Mononuclear cell (primary cell): Measurements from ENCODE around the gene ERMP1. TPM values are rescaled to one million over a fixed set of nuclear protein-coding genes. Genes with fewer than 3 reads are reported as not detected.
"Not testable (repeated sequence)": the region's sequence is repeated elsewhere in the genome, so short reads cannot be mapped to it uniquely, and the experiment has no call there.

ENCODE experiments used
- H3K27me3 ChIP-seq: 2 replicates; pipeline ENCODE4 v1.6.0; 2011; ENCODE audit warnings: low read length, control low read depth; ENCODE audit not compliant: insufficient read depth
- H3K4me1 ChIP-seq: 2 replicates; pipeline ENCODE4 v1.5.1; 2011; ENCODE audit warnings: mild to moderate bottlenecking, low read length, control low read depth; ENCODE audit not compliant: insufficient read depth
- H3K4me3 ChIP-seq: 2 replicates; pipeline ENCODE4 v1.5.1; 2011; ENCODE audit warnings: mild to moderate bottlenecking, low read length, moderate library complexity
- H3K9me3 ChIP-seq: 2 replicates; pipeline ENCODE4 v1.5.1; 2011; ENCODE audit warnings: low read depth, mild to moderate bottlenecking, control low read depth, low read length
- total RNA-seq: library from RNA; depleted of rRNA; stranded (reverse); fragments of >200 nt; gene quantifications from one replicate; pipeline ENCODE4 v1.2.3, GENCODE V29; 2012

ERMP1 gene
- total RNA-seq, 1 donor, result 6.5 TPM

DNA sequence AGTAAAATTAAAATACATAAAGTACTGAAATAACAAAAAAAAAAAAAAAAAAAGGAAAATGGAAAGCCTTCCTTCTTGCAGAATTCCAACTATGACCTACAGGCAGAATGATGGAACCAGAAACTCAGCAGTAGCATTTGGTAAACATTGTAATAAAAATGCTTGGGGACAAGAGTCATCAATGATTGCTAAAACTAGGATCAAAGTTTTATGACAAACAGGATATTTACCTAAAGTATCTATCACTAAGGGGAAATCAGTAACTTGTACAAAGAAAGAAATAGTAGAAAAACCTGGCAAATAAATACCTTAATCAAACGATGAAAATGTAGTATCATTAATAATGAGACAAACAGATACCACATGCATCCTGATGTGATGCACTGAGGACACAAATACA lies 17.5 kb downstream of the ERMP1 start:
- H3K27me3 ChIP-seq, result no peaks in the 10 kb centered on the region
- no peaks in the 10 kb centered on the region for H3K4me1 ChIP-seq
- no peaks in the 10 kb centered on the region for H3K9me3 ChIP-seq
- no peak overlapping the region for H3K4me3 ChIP-seq

- Histone ChIP-seq H3K4me1 (no peaks in the 10 kb centered on the region), H3K27me3 (no peaks in the 10 kb centered on the region), H3K4me3 (no peak overlapping the region), H3K9me3 (no peaks in the 10 kb centered on the region)
These were observed 19.1 kb downstream of the ERMP1 start for GRCh38 chr9:5813824-5814223.

DNA sequence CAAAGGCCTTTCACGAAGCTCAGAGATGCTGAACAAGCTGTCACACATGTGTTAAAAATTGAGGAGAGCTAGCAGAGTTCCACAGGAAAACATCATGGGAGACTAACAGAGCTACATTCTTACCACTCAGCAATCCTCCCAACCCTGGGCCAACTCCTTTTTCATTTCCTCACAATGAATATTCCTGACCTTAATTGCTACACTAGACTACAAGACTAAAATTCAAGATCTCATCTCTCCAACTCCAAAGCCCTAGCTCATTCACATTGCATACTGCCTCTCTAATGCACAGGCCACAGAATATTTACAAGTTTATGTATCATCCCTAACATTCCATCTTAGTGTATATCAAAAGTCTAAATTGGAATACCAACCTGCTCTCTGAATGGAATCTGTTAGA lies 21.2 kb downstream of the ERMP1 start:
- H3K4me3 ChIP-seq, result no peak overlapping the region

GRCh38 chr9:5805478-5805877 lies 27.4 kb downstream of the ERMP1 start:
- H3K27me3 ChIP-seq, result no peaks in the 10 kb centered on the region
- no peaks in the 10 kb centered on the region for H3K4me1 ChIP-seq
- no peaks in the 10 kb centered on the region for H3K9me3 ChIP-seq
- H3K4me3 ChIP-seq, result no peak overlapping the region

More for the DNA sequence above, 21.2 kb downstream of the ERMP1 start:
- H3K9me3 ChIP-seq, result no peaks in the 10 kb centered on the region
- H3K4me1 ChIP-seq, result no peaks in the 10 kb centered on the region
- H3K27me3 ChIP-seq, result no peaks in the 10 kb centered on the region

- Histone ChIP-seq H3K9me3 (no peaks in the 10 kb centered on the region), H3K4me1 (no peaks in the 10 kb centered on the region), H3K27me3 (no peaks in the 10 kb centered on the region), H3K4me3 (no peak overlapping the region)
These were observed 31.2 kb downstream of the ERMP1 start for GRCh38 chr9:5801739-5802113.

DNA sequence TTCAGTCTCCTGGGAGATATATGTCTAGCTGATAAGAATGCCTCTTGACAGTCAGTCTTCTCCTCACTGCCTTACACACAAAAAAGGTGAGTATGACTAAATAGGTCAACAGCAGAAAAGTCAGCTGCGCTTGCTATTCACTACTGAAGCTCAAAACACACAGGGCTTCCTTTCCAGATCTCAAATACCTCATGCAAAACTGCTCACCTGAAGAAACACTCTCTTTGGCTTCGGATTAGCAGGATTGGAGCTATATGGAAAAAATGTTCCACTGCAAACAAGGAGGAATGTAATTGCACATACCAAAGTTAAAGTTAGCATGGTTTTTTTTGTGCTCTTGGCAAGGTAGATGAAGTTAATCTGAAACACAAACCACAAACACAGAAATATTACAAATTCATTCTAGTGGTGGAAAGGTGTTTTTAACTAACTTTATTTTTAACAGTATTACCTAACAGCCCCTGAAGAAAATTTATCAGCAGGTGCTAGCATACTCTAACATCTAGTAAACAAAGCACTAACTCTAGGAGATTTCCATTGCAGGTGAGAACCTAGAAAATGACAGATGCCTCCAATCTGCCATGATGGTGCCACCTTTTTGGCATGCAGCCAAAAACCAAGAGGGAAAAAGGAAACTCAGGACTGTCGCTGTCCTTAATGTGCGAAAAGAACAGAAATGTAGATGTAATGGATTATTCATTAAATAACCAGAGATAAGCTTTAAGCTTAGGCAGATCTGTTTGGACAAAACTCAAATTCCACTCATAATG lies 31.8 kb downstream of the ERMP1 start:
- H3K9me3 ChIP-seq, result no peaks in the 10 kb centered on the region
- H3K4me3 ChIP-seq, result no peak overlapping the region
- no peaks in the 10 kb centered on the region for H3K27me3 ChIP-seq
- H3K4me1 ChIP-seq, result no peaks in the 10 kb centered on the region

DNA sequence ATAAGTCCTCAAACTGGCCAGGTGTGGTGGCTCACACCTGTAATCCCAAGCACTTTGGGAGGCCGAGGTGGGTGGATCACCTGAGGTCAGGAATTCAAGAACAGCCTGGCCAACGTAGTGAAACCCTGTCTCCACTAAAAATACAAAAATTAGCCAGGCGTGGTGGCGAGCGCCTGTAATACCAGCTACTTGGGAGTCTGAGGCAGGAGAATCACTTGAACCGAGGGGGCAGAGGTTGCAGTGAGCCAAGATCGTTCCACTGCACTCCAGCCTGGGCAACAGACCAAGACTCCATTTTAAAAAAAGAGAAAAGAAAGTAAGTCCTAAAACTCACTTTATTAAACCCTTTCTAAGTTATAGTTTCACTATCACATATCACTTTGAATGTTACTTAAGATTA lies 32.5 kb downstream of the ERMP1 start:
- not testable (repeated sequence) for H3K9me3 ChIP-seq, H3K4me1 ChIP-seq, H3K27me3 ChIP-seq, H3K4me3 ChIP-seq

GRCh38 chr9:5799314-5799713 lies 33.6 kb downstream of the ERMP1 start:
- Histone ChIP-seq H3K4me1 (no peaks in the 10 kb centered on the region), H3K27me3 (no peaks in the 10 kb centered on the region), H3K9me3 (no peaks in the 10 kb centered on the region), H3K4me3 (no peak overlapping the region)

DNA sequence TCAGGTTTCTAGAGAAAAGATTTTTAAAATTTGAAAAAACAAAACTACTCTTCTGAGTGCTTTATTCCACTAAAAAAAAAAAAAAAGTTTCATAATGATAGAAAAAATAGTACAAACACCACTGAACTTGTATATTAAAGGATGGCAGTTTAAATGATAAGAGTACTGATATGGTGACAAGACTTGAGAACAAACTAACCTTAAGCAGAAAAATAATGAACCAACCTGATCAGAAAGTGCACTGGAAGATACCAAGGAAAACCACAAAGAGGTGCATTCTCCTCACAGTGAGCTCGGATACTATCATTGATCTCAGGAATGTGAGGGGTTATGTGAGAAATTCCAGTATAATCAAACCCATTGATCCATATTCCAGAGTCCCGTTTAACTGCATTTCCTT lies 34.3 kb downstream of the ERMP1 start:
- H3K27me3 ChIP-seq, result no peaks in the 10 kb centered on the region
- no peaks in the 10 kb centered on the region for H3K4me1 ChIP-seq
- no peak overlapping the region for H3K4me3 ChIP-seq

GRCh38 chr9:5796298-5796697 lies 36.6 kb downstream of the ERMP1 start:
- Histone ChIP-seq H3K4me3 (no peak overlapping the region), H3K9me3 (no peaks in the 10 kb centered on the region), H3K4me1 (no peaks in the 10 kb centered on the region), H3K27me3 (no peaks in the 10 kb centered on the region)

More for the DNA sequence above, 34.3 kb downstream of the ERMP1 start:
- H3K9me3 ChIP-seq, result no peaks in the 10 kb centered on the region

DNA sequence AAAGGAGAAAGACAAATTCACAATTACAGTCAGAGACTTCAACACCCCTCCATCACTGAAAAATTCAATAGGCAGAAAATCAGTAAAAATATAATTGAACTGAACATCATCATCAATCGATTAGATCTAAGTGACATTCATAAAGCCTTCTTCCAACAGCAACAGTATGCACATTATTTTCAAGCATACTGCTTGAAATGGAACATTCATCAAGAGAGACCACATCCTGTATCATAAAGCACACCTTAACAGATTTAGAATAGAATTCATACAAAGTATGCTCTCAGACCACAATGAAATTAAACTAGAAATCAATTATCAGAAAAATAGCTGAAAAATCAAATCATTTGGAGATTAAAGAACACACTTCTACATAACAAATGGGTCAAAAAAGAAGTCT lies 39.1 kb downstream of the ERMP1 start:
- Histone ChIP-seq H3K4me3 (no peak overlapping the region), H3K27me3 (no peaks in the 10 kb centered on the region), H3K4me1 (no peaks in the 10 kb centered on the region), H3K9me3 (no peaks in the 10 kb centered on the region)

GRCh38 chr9:5791870-5792269 lies 41.0 kb downstream of the ERMP1 start:
- H3K9me3 ChIP-seq, result no peaks in the 10 kb centered on the region
- no peak overlapping the region for H3K4me3 ChIP-seq
- H3K4me1 ChIP-seq, result no peaks in the 10 kb centered on the region
- H3K27me3 ChIP-seq, result no peaks in the 10 kb centered on the region

DNA sequence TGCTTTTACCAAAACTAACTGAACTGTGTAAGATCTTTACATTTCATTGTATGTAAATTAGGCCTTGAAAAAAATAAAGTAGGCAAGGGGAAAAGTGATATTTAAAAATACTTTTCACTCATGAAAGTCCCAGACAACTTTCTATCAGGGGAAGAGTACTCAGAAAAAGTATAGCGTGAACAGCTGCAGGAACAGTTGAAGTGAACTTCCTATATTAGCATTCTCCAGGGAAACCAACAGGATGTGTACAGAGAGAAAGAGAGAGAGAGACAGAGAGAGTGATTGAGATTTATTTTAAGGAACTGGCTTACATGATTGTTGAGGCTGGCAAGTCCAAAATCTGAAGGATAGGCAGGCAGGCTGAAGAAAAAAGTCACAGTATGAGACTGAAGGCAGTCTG lies 42.0 kb downstream of the ERMP1 start:
- H3K4me3 ChIP-seq, result no peak overlapping the region
- H3K4me1 ChIP-seq, result no peaks in the 10 kb centered on the region
- H3K27me3 ChIP-seq, result no peaks in the 10 kb centered on the region
- H3K9me3 ChIP-seq, result no peaks in the 10 kb centered on the region

GRCh38 chr9:5789489-5789888 lies 43.4 kb downstream of the ERMP1 start:
- H3K27me3 ChIP-seq, result no peaks in the 10 kb centered on the region
- no peaks in the 10 kb centered on the region for H3K4me1 ChIP-seq
- H3K4me3 ChIP-seq, result no peak overlapping the region
- no peaks in the 10 kb centered on the region for H3K9me3 ChIP-seq

DNA sequence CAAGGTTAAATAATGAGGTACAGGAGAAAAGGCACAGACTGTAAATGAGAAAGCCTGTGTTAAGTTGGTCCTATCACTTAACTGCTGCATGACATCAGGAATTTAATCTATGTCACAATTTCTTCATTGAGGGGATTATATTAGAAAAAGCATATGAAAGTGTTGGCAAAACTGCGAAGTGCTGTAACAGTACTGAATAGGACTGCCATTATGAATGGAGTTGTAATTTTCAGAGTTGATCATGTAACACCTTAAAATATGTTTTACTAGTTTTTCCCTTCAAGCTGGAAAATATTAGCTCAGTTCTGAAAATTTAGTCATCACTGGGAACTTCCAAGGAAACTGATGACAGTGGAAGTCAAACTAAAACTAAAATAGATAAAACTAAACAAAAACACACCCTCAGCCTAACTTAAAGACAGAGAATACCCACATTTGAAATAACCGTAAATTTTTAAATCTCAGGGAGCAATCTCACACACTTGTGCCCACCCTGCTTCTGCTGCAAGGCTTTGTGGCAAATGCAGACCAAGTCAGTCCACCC lies 45.1 kb downstream of the ERMP1 start:
- Histone ChIP-seq H3K27me3 (no peaks in the 10 kb centered on the region), H3K4me1 (no peaks in the 10 kb centered on the region), H3K9me3 (no peaks in the 10 kb centered on the region), H3K4me3 (no peak overlapping the region)

DNA sequence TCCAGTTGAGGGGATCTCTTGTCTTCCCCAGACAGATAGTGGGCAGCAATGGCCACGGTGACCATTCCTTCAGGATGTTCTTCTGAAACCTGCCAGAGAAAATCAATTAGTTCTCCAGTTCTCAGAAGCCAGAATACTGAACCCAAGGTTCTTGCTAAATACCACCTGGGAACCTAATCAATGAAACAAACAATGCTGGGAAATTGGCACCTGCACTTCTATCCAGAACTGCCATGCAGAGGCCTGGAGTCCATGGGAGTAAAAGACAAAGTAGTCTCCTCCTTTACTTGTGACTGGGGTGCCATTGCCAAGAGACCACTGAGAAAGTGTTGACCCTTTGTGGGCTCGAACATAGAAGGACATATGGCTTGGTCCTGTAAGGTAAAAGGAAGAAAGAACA lies 45.7 kb downstream of the ERMP1 start:
- no peaks in the 10 kb centered on the region for H3K9me3 ChIP-seq
- no peaks in the 10 kb centered on the region for H3K4me1 ChIP-seq
- H3K4me3 ChIP-seq, result no peak overlapping the region
- H3K27me3 ChIP-seq, result no peaks in the 10 kb centered on the region
